ENCODE measurements around the gene HFE. TPM values are rescaled to one million over a fixed set of nuclear protein-coding genes. Genes with fewer than 3 reads are reported as not detected.
A peak's percentile ranks its signal among the peaks of the same experiment; 100 is the strongest.
"Not testable (repeated sequence)": the region's sequence is repeated elsewhere in the genome, so short reads cannot be mapped to it uniquely, and the experiment has no call there.

Gene HFE
- polyA plus RNA-seq, 1 experiment, result 21.4 TPM

- ChIA-PET CTCF (interaction anchor here (1.1 to 2.3 kb wide), 5 partner anchors 18 to 160 kb away, joined by 3 to 15 read pairs (median 5); no protein-coding TSS in a partner anchor), POLR2A (interaction anchor here (0.8 to 5.3 kb wide), 14 partner anchors 9 to 180 kb away, joined by 3 to 272 read pairs (median 8); a partner anchor contains a TSS)
- TF ChIP-seq, protein P1, sequence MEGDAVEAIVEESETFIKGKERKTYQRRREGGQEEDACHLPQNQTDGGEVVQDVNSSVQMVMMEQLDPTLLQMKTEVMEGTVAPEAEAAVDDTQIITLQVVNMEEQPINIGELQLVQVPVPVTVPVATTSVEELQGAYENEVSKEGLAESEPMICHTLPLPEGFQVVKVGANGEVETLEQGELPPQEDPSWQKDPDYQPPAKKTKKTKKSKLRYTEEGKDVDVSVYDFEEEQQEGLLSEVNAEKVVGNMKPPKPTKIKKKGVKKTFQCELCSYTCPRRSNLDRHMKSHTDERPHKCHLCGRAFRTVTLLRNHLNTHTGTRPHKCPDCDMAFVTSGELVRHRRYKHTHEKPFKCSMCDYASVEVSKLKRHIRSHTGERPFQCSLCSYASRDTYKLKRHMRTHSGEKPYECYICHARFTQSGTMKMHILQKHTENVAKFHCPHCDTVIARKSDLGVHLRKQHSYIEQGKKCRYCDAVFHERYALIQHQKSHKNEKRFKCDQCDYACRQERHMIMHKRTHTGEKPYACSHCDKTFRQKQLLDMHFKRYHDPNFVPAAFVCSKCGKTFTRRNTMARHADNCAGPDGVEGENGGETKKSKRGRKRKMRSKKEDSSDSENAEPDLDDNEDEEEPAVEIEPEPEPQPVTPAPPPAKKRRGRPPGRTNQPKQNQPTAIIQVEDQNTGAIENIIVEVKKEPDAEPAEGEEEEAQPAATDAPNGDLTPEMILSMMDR (IDR thresholded peaks at IDR 0.05; ENCODE audit: low read depth, low read length), result peak; percentile 19; the same call in 1 of the 2 replicates
- Histone ChIP-seq H3K27me3 (ENCODE audit: control insufficient read depth, insufficient read depth, low read length) (no peaks in the 10 kb centered on the region), H3K9me3 (ENCODE audit: control insufficient read depth, insufficient read depth, low read length) (no peaks in the 10 kb centered on the region; the same call in 1 of the 2 replicates), H3K4me3 (ENCODE audit: low read depth, low read length) (peak overlapping the region; percentile 66), H3K27ac (ENCODE audit: low read depth, low read length) (peak overlapping the region; percentile 63)
- peak; percentile 82 for DNase-seq (ENCODE audit: low read depth, low spot score)
These were observed 41.9 kb upstream of the HFE start for GRCh38 chr6:26045065-26045927.

DNA sequence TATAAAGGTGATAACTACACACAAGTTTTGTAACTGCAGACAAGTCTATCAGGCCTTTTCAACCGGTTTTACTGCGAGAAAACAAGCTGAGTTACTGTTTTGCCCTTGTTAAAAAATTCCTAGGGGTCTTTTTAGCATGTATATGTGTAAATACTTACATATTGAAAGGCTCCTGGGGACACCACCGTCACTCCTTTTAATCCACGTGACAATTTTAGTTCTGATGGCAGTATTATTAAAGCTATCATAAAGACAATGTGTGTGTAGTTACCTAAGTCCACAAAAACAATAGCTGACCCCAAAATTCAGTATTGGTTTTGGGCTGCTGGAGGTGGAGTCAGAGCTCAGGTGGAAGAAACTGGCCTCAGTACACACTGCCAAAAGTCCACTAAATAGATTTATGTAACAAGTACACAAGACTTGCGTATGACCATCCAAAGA lies 41.3 kb upstream of the HFE start:
- ChIA-PET POLR2A (interaction anchor here (0.5 to 5.3 kb wide), 16 partner anchors 8 to 179 kb away, joined by 3 to 272 read pairs (median 7); a partner anchor contains a TSS), CTCF (interaction anchor here (0.7 to 2.3 kb wide), 6 partner anchors 17 to 159 kb away, joined by 3 to 15 read pairs (median 4); no protein-coding TSS in a partner anchor)
- DNase-seq (ENCODE audit: low read depth, low spot score), result no peak
- H3K27me3 ChIP-seq (ENCODE audit: control insufficient read depth, insufficient read depth, low read length), result no peaks in the 10 kb centered on the region
- H3K4me3 ChIP-seq (ENCODE audit: low read depth, low read length), result peak overlapping the region; percentile 66
- no peaks in the 10 kb centered on the region; the same call in 1 of the 2 replicates for H3K9me3 ChIP-seq (ENCODE audit: control insufficient read depth, insufficient read depth, low read length)
- H3K27ac ChIP-seq (ENCODE audit: low read depth, low read length), result no peak overlapping the region
- TF ChIP-seq, protein P1 (IDR thresholded peaks at IDR 0.05; ENCODE audit: low read depth, low read length), result no peak

GRCh38 chr6:26047329-26047728 lies 39.9 kb upstream of the HFE start:
- ChIA-PET POLR2A (interaction anchor here (2.4 to 5.3 kb wide), 2 partner anchors 18 to 57 kb away, joined by 21 to 272 read pairs; a partner anchor contains a TSS), CTCF (interaction anchor here (1.0 to 2.3 kb wide), 2 partner anchors 19 to 21 kb away, joined by 3 to 9 read pairs; no protein-coding TSS in a partner anchor)
- H3K27me3 ChIP-seq (ENCODE audit: control insufficient read depth, insufficient read depth, low read length); H3K9me3 ChIP-seq (ENCODE audit: control insufficient read depth, insufficient read depth, low read length); DNase-seq (ENCODE audit: low read depth, low spot score); H3K27ac ChIP-seq (ENCODE audit: low read depth, low read length); H3K4me3 ChIP-seq (ENCODE audit: low read depth, low read length): not testable (repeated sequence)

DNA sequence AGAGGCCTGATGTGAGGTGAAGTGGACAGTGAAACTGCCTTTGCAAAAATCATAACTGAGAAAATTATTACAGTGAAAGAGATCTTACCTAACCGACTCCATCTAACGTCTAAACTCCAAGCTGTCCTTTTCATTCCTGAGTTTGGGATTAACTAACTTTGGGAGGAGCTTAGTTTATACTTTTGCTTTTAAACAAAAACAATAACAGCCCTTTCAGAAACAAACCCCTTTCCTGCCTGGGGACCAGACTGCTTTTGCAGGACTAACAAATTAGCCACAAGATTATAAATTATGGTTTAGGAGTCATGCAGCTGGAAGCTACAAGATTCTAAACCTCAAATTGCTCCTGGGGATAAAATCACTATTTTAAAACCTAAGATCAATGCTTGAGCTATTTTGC lies 38.6 kb upstream of the HFE start:
- no peak overlapping the region for H3K27ac ChIP-seq (ENCODE audit: low read depth, low read length)
- CTCF ChIA-PET, result interaction anchor here (0.9 to 2.6 kb wide), 3 partner anchors 17 to 48 kb away, joined by 4 to 21 read pairs (median 8); a partner anchor contains a TSS
- TF ChIP-seq, protein P1 (IDR thresholded peaks at IDR 0.05; ENCODE audit: low read depth, low read length), result no peak

GRCh38 chr6:26051665-26052310 lies 35.4 kb upstream of the HFE start:
- CTCF ChIA-PET, result interaction anchor here (1.2 kb wide), 1 partner anchor 45 kb away, joined by 5 read pairs; no protein-coding TSS in a partner anchor
- H3K4me3 ChIP-seq (ENCODE audit: low read depth, low read length), result no peak overlapping the region
- H3K27me3 ChIP-seq (ENCODE audit: control insufficient read depth, insufficient read depth, low read length), result no peaks in the 10 kb centered on the region
- no peak overlapping the region for H3K27ac ChIP-seq (ENCODE audit: low read depth, low read length)
- POLR2A ChIA-PET, result no interaction called here
- TF ChIP-seq, protein P1 (IDR thresholded peaks at IDR 0.05; ENCODE audit: low read depth, low read length), result no peak
- no peak for DNase-seq (ENCODE audit: low read depth, low spot score)
- H3K9me3 ChIP-seq (ENCODE audit: control insufficient read depth, insufficient read depth, low read length), result no peaks in the 10 kb centered on the region

More for the DNA sequence above, 38.6 kb upstream of the HFE start:
- DNase-seq (ENCODE audit: low read depth, low spot score), result no peak
- Histone ChIP-seq H3K4me3 (ENCODE audit: low read depth, low read length) (no peak overlapping the region), H3K9me3 (ENCODE audit: control insufficient read depth, insufficient read depth, low read length) (no peaks in the 10 kb centered on the region), H3K27me3 (ENCODE audit: control insufficient read depth, insufficient read depth, low read length) (no peaks in the 10 kb centered on the region)
- POLR2A ChIA-PET, result interaction anchor here (1.0 to 2.0 kb wide), 3 partner anchors 16 to 75 kb away, joined by 3 to 8 read pairs (median 4); a partner anchor contains a TSS

- not testable (repeated sequence) for H3K27ac ChIP-seq (ENCODE audit: low read depth, low read length); H3K4me3 ChIP-seq (ENCODE audit: low read depth, low read length); H3K9me3 ChIP-seq (ENCODE audit: control insufficient read depth, insufficient read depth, low read length); H3K27me3 ChIP-seq (ENCODE audit: control insufficient read depth, insufficient read depth, low read length); DNase-seq (ENCODE audit: low read depth, low spot score)
- POLR2A ChIA-PET, result interaction anchor here (0.6 to 2.0 kb wide), 2 partner anchors 9 to 35 kb away, joined by 3 to 10 read pairs; partner anchors contain the start of gene HFE
- CTCF ChIA-PET, result interaction anchor here (1.2 to 2.3 kb wide), 3 partner anchors 27 to 61 kb away, joined by 3 to 8 read pairs (median 5); no protein-coding TSS in a partner anchor
These were observed 34.4 kb upstream of the HFE start for GRCh38 chr6:26052762-26053250.
